Adrenal gland (tissue), 12 donors: ENCODE results near the gene PNPLA2. TPM values are rescaled to one million over a fixed set of nuclear protein-coding genes. Genes with fewer than 3 reads are reported as not detected.

Experiments used
- DNase-seq, 7 donors: peaks; one replicate each; pipeline ENCODE4 v3.0.0-alpha.2; 2019 to 2020
- H3K27ac ChIP-seq, 5 donors: fragments of 200-600 bp; sonication (generic) in 4 of 5; 1 replicate in 3 of 5; 2 replicates in 2 of 5; pipeline versions ENCODE4 v1.5.1 to v1.8.0; 2016 to 2020; ENCODE audit warnings: mild to moderate bottlenecking in 1 of 5
- H3K27me3 ChIP-seq: fragments of 200-600 bp; 2 replicates; pipeline ENCODE4 v1.8.0; 2021
- H3K36me3 ChIP-seq, 2 donors: fragments of 200-600 bp; replicated peaks in 1 of 2; 1 replicate in 1 of 2; 2 replicates in 1 of 2; pipeline versions ENCODE4 v1.5.1 to v1.8.0; 2018 to 2022
- H3K4me1 ChIP-seq, 2 donors: fragments of 200-600 bp; replicated peaks in 1 of 2; 1 replicate in 1 of 2; 2 replicates in 1 of 2; pipeline versions ENCODE4 v1.5.1 to v1.8.0; 2018 to 2021
- H3K4me3 ChIP-seq, 4 donors: fragments of 200-600 bp; sonication (generic) in 3 of 4; one replicate each; pipeline ENCODE4 v1.5.1; 2016 to 2018
- H3K9me3 ChIP-seq, 3 donors: fragments of 200-600 bp; sonication (generic) in 1 of 3; replicated peaks in 1 of 3; 1 replicate in 2 of 3; 2 replicates in 1 of 3; pipeline versions ENCODE4 v1.5.1 to v1.8.0; 2016 to 2021
- POLR2A ChIP-seq, 2 donors: fragments of 450-650 bp; IDR thresholded peaks; one replicate each; pipeline ENCODE4 v1.6.1; 2017; ENCODE audit warnings: antibody characterized with exemption in 2 of 2, mild to moderate bottlenecking in 2 of 2, moderate library complexity in 1 of 2
- WGBS, 4 donors: extraction: QIAGEN DNeasy Blood & Tissue Kit in 2 of 4; methylation state at CpG; one replicate each; pipeline versions ENCODE4 v1.1.5 to v1.1.7; 2013 to 2017; 5-methylcytosine and 5-hydroxymethylcytosine counted together
- intact Hi-C, 2 donors: fragments of 100-400 bp; cut with DNase I; formaldehyde crosslinking; loops; one replicate each; pipeline versions ENCODE4 v1.14.1 to v1.15.0; 2022 to 2023
- polyA plus RNA-seq, 3 donors: library from polyadenylated mRNA; stranded (reverse); fragments of 200-250 nt in 2 of 3; fragments of 350-450 nt in 1 of 3; fragmentation: Illumina TruSeq in 1 of 3; extraction: RNeasy Lipid Tissue Mini Kit (QIAGEN cat#74804) in 1 of 3; gene quantifications; one replicate each; pipeline ENCODE4 v1.2.3, GENCODE V29; 2013 to 2014
- total RNA-seq, 9 donors: library from RNA; depleted of rRNA in 4 of 9; stranded (reverse); fragments of >200 nt in 4 of 9; fragments of 120-200 nt in 1 of 9; fragmentation: NEBNext Ultra II Directional in 1 of 9; extraction: Animal tissue kit (Norgen Biotek cat#: 25700) in 1 of 9; gene quantifications; one replicate each; pipeline versions ENCODE4 v1.1.0 to v1.2.4, GENCODE V29; 2013 to 2023
- TF ChIP-seq, protein P1 (sequence below), 6 experiments: fragments of 450-650 bp in 4 of 6; fragments of 200-600 bp in 2 of 6; sonication (generic) in 1 of 6; IDR thresholded peaks; 1 replicate in 5 of 6; 2 replicates in 1 of 6; pipeline versions ENCODE4 v1.5.1 to v1.8.0; 2016 to 2021; ENCODE audit warnings: antibody characterized with exemption in 6 of 6, mild to moderate bottlenecking in 2 of 6, moderate library complexity in 1 of 6
- donor health status: healthy with polysubstance abuse.
- donor health status: Bipolar disorder and iron deficiency.
- donor health status: DM: yes; HTN: yes; CAD: no.
- donor health status: DM: no; HTN: no; CAD: no.
- donor health status: DM: no; HTN: no; CAD: no.
- donor health status: DM: yes; HTN: yes; CAD: no.

PNPLA2 gene
- total and polyA plus RNA-seq, 12 donors, result 24.1 to 403 (median 124) TPM

DNA sequence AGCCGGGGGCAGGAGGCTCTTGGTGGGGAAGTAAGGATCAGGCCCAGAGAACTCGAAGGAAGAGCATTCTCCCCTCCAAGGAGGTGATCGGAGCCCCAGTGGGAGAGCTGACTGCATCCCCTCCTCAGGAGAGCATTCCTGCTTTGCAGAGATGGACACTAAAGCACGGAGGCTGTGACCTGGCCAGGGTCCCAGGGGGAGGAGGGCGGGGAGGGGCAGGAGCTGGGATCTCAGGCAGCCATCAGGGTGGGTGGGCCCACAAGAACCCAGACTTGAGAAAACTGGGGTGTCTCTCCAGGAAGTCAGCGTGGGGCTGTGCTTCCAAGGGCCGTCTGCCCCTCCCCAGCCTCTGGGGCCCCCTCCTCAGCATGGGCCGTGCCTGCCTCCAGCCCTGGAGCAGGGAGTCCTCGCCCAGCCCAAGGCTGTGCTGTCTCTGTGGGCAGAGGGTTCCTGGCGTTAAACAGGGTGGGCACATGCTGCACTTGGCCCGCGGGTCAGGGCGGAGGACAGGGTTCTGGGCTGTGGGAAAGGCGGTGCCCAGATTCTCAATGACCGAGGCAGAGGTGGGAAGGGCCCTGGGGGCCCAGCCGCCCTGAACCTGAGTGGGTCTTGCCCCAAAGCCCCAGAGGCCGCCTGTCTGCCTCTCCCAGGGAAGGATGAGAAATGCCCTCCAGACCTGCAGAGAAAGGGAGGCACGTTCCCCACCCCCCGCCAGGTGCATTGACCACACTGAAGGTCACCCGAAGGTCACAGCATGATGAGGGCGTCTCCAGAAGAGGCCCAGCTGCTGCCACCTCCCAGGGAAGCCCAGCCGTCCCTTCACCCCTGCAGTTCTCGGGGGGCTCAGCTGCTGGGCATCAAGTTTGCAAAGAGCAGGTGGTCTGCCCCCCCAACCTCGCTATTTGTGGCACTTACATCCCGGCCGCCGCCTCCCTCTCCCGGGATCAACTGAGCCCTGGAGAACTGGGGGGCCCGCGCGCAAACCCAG lies 29.5 kb upstream of the PNPLA2 start:
- 28 to 67% (median 40%) methylated on average over 1 to 31 of the region's 31 CpGs for WGBS, 4 donors
- no peaks in the 10 kb centered on the region for H3K4me1 ChIP-seq
- peaks cover 0 to 6% of the 10 kb centered on the region in 2 donors for H3K36me3 ChIP-seq
- no peaks in the 10 kb centered on the region for H3K9me3 ChIP-seq
- intact Hi-C loops, result no loop called here
- TF ChIP-seq POLR2A (IDR thresholded peaks at IDR 0.05), result no peak
- TF ChIP-seq, protein P1, sequence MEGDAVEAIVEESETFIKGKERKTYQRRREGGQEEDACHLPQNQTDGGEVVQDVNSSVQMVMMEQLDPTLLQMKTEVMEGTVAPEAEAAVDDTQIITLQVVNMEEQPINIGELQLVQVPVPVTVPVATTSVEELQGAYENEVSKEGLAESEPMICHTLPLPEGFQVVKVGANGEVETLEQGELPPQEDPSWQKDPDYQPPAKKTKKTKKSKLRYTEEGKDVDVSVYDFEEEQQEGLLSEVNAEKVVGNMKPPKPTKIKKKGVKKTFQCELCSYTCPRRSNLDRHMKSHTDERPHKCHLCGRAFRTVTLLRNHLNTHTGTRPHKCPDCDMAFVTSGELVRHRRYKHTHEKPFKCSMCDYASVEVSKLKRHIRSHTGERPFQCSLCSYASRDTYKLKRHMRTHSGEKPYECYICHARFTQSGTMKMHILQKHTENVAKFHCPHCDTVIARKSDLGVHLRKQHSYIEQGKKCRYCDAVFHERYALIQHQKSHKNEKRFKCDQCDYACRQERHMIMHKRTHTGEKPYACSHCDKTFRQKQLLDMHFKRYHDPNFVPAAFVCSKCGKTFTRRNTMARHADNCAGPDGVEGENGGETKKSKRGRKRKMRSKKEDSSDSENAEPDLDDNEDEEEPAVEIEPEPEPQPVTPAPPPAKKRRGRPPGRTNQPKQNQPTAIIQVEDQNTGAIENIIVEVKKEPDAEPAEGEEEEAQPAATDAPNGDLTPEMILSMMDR (IDR thresholded peaks at IDR 0.05), result no peak
- no peak overlapping the region for H3K4me3 ChIP-seq
- H3K27me3 ChIP-seq, result peaks cover 12% of the 10 kb centered on the region
- no peak overlapping the region for H3K27ac ChIP-seq
- no peak for DNase-seq

DNA sequence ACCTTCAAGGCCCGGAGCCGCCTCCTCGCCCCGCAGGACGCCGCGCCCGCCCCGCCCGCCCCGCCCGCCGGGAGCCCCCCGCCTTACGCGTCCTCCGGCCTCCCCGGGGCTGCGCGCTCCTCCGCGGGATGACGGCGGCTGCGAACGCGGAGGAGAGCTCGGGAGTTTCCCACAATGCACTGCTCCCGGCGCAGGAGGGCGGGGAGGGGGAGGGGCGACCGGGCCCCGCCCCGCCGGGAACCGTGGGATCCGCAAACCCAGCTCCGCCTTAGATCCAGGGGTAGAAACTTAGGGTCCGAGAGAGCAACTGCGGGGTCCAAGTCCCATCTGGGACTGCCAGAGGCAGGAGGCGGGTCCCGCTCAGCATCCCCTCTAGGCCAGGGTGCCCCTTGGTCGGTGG lies 28.8 kb upstream of the PNPLA2 start, which contains the start of gene CEND1:
Gene CEND1, minus strand, starts transcription at position 148 of the 400 bp plus-strand sequence. CDS start 1,514 bp downstream, outside the sequence.
- Histone ChIP-seq H3K9me3 (no peaks in the 10 kb centered on the region), H3K27me3 (peaks cover 12% of the 10 kb centered on the region), H3K36me3 (peaks cover 0 to 6% of the 10 kb centered on the region in 2 donors), H3K4me3 (no peak within 1 kb of the TSS), H3K4me1 (peaks cover 0 to under 1% of the 10 kb centered on the region in 2 donors), H3K27ac (no peak within 1 kb of the TSS)
- 0 to 11% (median 5%) methylated on average over 1 to 44 of the region's 44 CpGs; no CpG with 5 or more reads in 1 of the 4 donors for WGBS, 4 donors
- no peak for DNase-seq
- intact Hi-C loops, result no loop called here
- no peak for TF ChIP-seq POLR2A (IDR thresholded peaks at IDR 0.05)
- TF ChIP-seq, protein P1 (IDR thresholded peaks at IDR 0.05), result no peak

- Histone ChIP-seq H3K4me3 (no peak overlapping the region), H3K27ac (no peak overlapping the region), H3K4me1 (peaks cover 8 to 11% of the 10 kb centered on the region in 2 donors), H3K36me3 (peaks cover 0 to 6% of the 10 kb centered on the region in 2 donors), H3K27me3 (peaks cover 12% of the 10 kb centered on the region), H3K9me3 (no peaks in the 10 kb centered on the region)
- intact Hi-C loops, result no loop called here
- DNase-seq, result no peak
- TF ChIP-seq, protein P1 (IDR thresholded peaks at IDR 0.05), result no peak
- no peak for TF ChIP-seq POLR2A (IDR thresholded peaks at IDR 0.05)
- WGBS, 4 donors, result 74 to 88% (median 76%) methylated on average over 12 to 18 of the region's 18 CpGs
These were observed 27.8 kb upstream of the PNPLA2 start for GRCh38 chr11:790721-791564.
